SIG-M5 (cell line): ENCODE measurements around the gene MTM1.

Experiments
- DNase-seq: peaks from one replicate; lab custom pipeline; 2025; lab: John Stamatoyannopoulos, UW

MTM1 gene

DNA sequence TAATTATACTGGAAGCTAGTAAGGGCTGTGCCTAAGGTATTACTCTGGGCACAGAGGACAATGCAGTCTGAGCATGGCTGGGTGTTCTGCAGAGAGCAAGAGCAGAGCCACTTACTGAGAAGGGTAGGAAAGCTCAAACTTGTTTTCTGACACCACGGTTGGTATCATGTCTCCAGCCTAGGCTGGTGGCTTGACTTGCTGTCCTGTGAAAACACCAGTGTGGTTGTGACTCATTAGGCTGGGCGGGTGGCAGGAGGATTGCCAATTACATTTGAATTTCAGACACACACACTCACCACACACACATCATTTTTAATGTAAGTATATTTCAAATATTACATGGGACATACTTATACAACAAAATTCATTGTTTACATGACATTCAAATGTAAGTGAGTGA lies 19.7 kb upstream of the MTM1 start:
- no peak for DNase-seq

DNA sequence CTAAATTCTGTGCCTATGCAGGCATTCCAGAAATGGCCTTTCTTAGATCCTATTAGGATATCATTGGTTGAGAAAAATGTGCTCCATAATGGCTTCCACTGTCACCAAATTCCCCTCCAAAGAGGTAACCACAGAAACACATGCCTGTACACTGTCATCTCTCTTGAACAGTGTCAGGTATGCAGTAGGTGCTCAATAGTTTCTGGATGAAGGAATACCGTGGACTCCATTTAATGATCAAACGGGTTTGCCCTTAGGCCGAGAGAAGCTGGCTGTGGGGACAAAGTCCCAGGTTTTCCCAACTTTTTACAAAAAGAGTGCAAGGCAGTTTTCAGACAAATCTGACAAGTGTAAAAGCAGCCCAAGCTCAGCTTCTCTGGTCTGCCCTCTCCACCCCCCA lies 16.5 kb upstream of the MTM1 start:
- no peak for DNase-seq

DNA sequence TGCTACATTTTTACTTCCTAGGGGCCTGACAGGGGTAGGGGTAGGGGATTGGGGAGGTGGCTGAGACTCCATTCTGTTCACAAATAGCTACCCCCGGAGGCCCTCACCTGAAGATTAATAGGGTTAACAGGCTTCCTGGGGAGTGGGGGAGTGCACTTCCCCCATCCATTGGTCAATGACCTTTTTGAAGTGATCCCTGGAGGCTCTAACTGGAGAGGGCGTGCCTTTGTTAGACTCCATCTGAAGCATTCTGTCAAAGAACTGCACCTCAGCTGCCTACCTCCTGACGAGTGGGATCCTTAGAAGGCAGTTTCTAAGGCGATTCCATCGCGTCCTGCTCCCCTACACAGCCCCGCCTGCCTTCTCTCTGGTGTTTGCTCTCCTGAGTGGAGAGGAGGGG lies 10.0 kb upstream of the MTM1 start:
- DNase-seq, result no peak

DNA sequence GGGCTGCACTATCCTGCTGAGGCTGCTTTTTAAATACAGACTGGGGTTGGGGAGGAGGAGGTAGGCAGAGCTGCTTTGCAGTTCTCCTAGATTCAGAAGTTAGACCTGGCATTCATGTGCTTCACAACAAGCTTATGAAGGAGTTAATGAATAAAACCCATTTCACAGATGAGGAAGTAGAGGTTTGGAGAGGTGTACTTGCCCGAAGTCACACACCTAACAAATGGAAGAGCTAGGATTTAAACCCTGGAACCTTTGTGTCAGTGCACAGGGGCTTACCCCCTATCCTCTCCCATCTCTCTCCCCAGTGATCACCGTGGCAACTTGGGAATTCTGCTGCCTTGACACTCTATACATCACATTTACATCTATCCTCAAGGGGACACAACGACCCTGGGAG lies 3.6 kb upstream of the MTM1 start:
- DNase-seq, result no peak

DNA sequence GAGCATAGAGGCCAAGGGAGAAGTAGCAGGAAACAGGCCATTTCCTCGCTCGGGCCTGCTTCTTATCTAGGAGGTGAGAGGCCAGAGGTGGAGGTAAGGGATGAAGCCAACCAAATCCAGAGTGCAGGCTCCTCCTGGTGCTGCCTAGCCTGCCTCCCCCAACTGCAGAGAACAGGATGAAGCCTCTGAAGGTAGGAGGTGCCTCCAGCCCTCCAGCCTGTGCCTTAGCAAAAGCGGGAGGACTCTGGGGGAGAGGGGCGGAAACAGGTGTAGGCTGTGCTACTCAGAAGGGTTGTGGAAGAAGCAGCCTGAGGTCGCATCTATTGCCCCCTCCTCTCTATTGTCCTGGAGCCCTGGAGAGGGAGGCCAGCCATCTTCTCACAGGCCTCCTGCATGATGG lies 2.9 kb upstream of the MTM1 start:
- DNase-seq, result no peak

DNA sequence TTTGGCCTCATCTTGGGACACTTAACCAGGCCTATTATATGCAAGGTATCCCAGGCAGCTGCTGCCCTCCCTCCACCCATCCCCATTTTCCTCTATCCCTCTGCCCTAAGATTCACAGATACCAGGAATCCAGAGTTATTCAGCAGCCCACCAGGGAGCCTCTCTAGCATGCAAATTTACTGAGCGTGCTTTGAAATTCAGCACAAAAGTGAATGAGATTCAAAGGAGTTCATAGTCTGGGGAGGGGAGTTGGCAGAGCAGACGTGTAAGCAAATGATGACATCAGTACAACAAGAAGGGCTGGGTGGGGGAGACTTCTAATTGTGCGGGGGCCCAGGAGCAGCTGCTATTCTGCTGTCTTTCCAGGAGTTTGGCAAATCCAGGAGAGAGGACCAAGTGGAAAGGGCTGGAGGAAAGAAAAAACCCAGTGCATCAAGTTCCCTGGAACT lies 1.7 kb upstream of the MTM1 start:
- DNase-seq, result no peak

DNA sequence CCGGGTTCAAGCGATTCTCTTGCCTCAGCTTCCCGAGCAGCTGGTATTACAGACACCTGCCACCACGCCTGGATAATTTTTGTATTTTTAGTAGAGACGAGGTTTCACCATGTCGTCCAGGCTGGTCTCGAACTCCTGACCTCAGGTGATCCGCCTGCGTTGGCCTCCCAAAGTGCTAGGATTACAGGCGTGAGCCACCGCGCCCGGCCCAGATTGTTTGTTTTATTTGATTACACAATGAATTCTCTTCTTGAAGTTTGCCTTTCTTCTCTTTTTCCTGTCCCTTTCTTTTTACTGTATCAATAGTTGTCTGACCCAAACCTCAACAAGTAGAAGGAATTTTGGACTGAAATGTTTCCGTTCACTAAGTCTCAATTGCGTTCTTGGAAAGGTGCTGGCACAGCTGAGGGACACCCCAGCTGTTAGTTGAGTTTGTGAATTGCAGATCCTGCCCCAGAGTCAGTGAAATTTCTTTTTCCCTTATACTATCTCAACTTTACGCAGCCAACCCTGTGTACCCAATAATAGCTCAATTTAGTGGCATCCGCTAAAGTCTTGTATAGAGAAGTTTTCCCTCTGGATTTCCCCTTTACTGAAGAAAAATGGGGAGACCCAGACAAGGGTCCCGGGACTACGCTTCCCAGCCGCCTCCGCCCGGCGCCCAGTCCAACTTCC lies 639 bp upstream of the MTM1 start:
- no peak for DNase-seq

DNA sequence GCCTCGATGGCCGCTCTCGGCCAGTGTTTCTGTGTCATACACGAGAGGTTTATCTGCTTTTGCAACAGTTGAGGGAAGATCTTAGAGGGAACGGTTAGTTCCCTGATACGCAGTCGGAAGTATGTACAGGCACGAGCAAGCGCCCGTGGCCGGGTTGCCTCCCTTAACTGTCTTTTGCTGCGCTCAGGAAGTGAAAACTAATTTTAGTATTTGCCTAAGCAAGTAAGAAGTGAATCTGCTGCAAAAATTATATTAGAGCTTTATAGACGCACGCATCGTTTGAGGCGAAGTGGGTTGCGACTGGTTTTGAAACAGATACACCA lies 695 bp downstream of the MTM1 start:
- no peak for DNase-seq

DNA sequence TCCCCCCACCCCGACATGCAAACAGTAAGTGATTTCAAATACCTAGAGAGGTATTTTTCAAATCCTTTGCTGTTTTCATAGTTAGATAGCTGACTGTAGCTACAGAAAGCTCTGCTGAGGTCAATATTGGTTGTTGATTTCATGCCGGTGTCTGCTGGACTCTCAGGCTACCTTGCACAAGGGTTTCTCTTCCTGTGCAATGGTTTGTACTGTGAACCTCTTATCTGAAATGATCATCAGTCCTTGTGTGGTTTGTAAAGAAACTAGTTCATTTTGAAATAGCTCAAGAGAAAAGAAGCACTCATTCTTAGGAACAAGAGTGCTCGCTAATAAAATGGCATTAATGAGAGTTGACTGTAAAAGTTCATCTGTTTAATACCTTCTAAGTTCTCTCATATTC lies 2.1 kb downstream of the MTM1 start:
- DNase-seq, result no peak

DNA sequence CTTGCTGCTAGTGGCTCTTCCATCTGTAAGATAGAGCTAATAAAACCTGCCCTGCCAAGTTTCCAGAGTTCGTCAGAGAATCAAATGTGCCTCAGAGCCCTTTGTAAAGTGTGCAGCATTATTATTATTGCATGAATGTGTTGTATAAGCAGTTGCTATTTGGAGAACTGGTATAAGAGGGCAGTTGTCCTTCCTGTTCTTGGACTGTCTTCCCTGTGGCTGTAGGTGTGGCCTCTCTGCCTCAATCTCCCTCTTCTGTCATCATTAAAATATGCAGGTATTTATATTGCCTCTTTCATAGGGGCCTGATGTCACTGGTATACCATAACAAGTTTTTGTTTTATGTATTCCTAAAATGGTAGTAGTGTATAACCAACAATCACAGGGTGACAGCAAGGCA lies 3.8 kb downstream of the MTM1 start:
- DNase-seq, result no peak

DNA sequence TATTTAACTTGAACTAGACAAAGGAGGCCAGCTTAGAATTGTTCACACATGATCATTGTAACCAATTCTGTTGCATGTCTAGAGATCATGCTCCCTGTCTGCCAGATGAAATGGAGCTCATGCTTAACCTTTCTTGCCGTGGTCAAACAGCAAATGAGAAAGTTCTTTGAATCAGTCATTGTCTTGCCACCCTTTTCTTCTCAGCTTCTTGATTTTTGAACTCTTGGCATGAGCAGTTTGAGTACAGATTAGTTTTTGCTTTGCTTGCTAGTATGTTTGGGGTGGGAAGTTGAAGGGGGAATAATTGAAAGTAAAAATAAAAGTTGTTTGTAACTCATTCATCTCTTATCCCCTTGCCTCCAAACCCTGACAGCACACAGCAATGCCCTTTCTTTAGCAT lies 4.7 kb downstream of the MTM1 start:
- no peak for DNase-seq

DNA sequence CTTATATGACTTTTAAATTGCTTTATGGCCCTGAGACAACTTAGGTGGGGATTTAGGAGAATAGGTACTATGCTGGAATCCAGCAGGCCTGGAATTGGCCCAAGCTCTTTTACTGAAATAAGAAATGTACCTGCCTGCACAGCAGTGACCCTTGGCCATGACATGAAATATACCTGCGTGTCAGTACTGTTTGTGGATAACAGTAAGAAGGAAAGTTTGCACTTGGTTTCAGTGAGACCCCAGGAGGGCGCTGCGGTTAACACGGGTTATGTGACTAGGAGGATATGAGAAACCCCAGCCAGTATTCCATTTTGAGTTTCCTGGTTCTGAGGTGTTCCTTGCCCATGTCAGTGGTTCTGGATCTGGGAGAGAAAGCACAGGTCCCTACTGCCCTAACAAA lies 5.3 kb downstream of the MTM1 start:
- no peak for DNase-seq

DNA sequence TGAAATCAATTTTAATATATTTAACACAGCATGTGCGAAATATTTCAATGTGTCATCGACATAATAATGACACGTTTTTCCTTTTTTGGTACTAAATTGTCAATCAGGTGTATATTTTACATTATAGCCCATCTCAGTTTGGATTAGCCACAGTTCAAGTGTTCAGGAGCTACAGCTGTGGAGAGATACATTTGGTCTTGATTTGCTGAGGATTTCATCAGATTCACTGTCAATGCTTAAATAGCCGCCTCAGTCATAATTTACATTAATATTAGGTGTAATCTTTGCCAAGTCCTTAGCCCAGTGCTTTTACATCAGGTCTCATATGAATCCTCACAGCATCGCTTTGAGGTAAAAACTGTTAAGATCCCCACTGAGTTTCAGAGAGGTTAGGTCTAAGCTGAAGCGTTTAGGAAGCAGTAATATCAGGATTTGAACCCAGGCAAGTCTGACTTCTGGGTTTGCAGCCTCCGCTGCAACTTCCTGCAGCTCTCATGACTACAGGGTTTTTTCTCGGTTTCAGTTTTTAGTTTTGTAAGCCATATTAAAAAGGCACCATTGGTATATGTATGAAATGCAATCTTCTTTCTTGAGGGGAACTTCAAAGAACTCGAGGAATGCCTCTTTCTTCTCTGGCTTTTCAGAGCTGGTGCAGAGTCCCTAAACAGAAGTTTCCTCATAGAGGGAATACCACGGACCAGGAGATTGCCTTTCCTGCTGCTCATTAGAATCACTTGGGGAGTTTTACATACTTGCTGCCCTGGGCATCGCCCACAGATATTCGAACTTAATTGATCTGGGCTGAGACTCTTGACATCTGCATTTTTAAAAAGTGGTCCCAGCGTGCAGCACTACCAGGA lies 6.4 kb downstream of the MTM1 start:
- DNase-seq, result no peak

DNA sequence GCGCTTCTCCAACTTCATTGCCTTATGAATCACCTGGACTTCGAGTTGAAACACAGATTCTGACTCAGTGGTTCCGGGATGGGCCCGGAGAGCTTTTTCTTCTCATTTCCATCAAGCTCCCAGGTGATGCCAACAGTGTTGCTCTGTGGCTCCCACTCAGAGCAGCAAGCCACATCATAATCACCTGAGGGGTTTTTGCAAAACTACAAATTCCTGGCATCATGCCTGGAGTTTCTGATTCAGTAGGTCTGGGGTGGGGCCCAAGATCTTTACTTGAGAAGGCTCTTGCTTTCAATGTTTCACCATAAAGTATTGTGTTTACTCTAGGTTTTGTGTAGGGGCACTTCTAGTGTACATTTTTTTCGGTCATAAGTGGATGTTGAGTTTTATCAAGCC lies 7.0 kb downstream of the MTM1 start:
- DNase-seq, result no peak

DNA sequence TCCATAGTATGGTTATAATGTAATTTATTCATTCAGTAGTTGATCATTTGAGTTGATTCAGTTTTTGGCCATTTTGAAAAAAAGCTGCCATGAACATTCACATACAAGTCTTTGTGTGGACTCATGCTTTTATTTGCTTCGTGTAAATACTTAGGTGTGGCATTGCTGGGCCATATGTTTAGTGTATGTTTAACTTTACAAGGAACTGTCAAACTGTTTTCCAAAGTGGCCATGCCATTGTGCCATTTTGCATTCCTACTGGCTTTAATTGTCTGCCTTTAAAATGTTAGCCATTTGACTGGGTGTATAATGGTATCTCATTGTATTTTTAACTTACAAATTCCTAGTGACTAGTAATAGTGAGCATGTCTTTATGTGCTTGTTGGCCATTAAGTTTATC lies 8.8 kb downstream of the MTM1 start:
- DNase-seq, result no peak

DNA sequence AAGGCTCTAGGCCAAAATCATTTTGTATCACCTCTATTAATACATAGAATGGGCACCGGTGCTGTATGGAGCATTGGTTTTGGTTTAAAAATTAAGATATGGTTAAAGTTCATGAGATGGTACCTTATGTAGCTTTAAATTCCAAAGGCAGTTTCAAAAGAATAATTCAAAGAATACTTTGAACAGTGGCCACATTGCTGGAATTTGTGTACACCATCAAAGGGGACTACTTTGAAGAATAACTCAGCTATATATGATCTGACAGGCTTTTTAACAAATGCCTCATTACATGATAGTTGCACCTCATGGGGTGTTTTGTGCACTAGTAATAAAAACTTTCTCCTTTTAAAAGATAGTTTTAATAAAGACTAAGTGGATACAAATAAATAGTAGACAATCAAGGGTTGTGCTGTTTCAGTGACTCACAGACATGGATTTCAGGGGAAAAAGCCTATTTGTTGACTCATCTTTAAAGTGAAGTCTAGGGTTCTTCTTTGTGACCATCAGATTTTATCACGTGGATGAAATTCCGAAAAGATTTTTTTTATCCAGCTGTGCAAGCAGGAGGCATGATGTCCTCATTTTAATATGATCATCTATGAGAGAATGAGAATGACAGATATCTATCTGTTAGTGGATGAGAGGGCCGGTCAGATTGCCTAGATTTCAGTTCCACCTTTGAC lies 12.8 kb downstream of the MTM1 start:
- no peak for DNase-seq

DNA sequence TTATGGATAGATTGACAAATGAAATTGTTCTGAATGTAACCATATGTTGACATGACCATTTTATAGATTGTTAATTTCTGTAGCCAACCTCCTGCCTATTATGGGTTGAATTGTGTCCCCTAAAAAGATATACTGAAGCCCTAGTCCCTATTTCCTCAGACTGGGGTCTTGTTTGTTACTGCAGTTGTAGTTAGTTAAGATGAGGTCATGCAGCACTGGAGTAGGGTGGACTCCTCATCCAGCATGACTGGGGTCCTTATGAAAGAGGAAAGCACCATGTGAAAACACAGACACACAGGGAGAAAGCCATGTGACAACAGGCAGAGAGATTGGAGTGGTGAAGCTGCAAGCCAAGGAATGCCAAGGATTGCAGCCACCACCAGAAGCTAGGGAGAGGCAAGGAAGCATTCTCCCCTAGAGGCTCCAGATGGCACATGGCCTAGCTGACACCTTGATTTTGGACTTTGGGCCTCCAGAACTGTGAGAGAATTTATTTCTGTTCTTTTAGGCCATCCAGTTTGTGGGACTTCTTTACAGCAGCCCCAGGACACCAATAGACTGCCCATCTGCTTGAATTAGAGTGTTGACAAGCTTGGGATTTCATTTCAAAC lies 14.0 kb downstream of the MTM1 start:
- DNase-seq, result no peak

DNA sequence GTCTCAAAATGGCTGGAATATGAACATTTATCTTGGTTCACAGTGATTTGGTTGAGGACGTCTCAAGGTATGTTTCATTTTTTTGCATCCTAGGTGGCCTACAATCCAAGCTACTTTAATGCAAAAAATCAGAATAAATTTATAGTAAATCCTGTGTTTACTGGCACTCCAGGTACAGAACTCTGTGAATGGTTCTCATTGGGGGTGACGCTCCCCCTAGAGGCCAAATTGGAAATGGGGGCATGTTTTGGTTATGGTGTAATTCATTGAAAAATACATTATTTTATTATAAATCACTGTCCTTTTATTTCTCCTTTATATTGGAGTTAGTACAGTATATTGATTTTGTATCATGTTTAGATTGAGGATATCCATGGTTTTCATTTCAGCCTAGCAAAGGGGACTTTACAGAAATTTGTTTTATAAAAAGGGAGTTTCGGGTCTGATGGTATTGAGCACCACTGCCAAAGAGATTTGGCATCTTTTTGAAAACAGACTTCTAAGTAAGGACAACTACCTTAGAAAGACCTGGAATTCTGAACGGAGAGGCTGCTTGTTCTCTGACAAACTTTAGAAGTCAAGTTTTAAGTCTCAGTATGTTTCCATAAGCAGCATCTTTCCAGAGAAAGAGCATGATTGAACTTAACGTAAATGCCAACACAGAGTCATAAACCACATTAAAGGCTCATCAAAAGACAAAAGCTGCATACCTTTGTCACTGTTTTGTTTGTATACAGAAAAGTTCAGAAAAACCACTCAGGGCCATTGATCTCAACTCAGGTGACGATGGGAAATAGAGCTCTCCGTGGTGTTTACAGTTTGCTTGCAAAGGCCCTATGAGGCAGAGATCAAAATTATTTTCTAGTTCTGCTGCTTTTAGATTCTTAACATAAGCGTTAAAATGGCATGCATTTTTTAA lies 19.4 kb downstream of the MTM1 start:
- DNase-seq, result no peak

DNA sequence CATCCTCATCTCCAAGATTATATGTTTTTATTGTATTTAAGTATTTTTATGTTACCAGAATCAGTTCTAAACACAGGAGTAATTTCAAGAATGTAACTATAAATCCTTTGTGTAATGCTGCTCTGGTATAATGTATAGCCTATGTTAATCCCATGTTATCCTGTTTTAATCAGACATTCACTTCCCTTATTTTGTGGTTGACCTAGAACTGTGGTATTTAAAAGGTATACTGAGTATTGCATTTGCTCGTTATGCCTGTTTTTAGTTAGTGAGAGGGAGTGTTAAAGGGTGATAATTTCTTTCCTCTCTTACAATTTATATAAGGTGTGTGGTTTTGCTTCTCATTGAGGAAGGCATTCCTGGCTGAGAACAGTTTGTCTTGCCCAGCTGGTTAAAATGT lies 26.2 kb downstream of the MTM1 start:
- DNase-seq, result no peak

DNA sequence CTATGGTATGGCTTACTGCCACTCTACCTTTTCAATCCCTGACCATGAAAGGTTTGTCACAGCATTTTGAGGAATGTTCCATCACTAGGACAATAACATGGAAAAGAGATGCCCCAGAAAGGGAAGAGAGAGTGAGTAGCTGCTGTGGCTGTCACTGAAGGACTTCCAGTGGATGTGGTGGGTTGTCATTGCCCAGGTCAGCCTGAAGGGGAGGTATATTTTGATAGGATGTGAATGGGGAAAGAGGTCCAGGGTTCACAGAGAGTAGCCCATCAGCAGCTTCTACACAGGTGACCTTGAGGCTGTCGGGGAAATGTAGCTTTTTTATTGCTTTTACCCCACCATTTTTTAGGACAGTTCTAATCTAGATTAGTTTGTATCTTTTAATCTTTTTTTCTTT lies 30.8 kb downstream of the MTM1 start:
- no peak for DNase-seq

DNA sequence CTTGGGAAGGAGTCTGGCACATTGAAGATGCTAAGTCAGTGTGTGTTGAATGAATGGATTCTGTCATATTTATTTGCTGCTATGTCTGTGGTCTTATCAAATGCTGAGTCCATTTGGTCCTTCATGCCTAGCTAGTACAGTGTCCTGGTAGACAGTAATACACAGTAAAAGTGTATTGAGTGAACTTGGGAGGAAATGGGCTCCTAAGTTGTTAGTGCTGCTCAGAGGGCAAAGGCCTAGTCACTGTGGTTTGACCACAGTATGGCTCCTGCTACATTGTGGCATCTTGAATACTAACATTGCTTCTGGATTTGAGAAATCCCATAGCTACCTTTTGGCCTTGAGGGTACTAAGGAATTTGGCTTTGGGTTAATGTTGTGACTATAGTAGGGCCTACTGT lies 33.9 kb downstream of the MTM1 start:
- no peak for DNase-seq

DNA sequence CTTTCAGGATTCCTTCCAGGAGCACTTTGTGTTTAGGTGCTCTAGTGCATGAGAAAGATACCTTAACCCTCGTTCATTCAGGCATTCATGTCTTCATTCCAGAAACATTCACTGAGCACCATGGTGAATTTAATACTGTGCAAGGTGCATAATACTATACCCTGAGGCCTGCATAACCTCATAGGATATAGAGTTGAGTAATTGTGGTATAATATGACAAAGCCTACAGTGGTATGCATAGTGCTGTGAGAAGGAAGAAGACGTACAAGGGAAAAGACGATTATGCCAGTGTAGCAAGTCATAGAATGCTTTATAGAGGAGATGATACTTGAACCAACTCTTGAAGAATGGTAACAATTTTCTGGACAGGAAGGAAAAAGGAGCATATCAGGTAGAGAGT lies 34.3 kb downstream of the MTM1 start:
- DNase-seq, result no peak
